Ishikawa (cell line): ENCODE measurements around the gene THSD4.

ENCODE experiments used
- CEBPB ChIP-seq: IDR thresholded peaks from 2 replicates; pipeline ENCODE4 v1.6.1; 2012
- CREB1 ChIP-seq: IDR thresholded peaks from 2 replicates; pipeline ENCODE4 v1.6.1; 2012; ENCODE audit warnings: low read depth
- EGR1 ChIP-seq: IDR thresholded peaks from 2 replicates; pipeline ENCODE4 v1.6.1; 2012
- EP300 ChIP-seq: IDR thresholded peaks from 2 replicates; pipeline ENCODE4 v1.6.1; 2012; ENCODE audit warnings: borderline replicate concordance
- FOXM1 ChIP-seq: IDR thresholded peaks from 2 replicates; pipeline ENCODE4 v1.6.1; 2012; ENCODE audit warnings: low read depth, borderline replicate concordance
- MAX ChIP-seq: IDR thresholded peaks from 2 replicates; pipeline ENCODE4 v1.6.1; 2012
- NFIC ChIP-seq: IDR thresholded peaks from 2 replicates; pipeline ENCODE4 v1.6.1; 2012
- RAD21 ChIP-seq: IDR thresholded peaks from 2 replicates; pipeline ENCODE4 v1.6.1; 2012; ENCODE audit warnings: low read depth
- REST ChIP-seq: IDR thresholded peaks from 2 replicates; pipeline ENCODE4 v1.6.1; 2012; ENCODE audit warnings: low read depth, mild to moderate bottlenecking
- TAF1 ChIP-seq: IDR thresholded peaks from 2 replicates; pipeline ENCODE4 v1.6.1; 2012; ENCODE audit warnings: low read depth, mild to moderate bottlenecking
- TCF12 ChIP-seq: IDR thresholded peaks from 2 replicates; pipeline ENCODE4 v1.6.1; 2012; ENCODE audit warnings: low read depth
- TEAD4 ChIP-seq: IDR thresholded peaks from 2 replicates; pipeline ENCODE4 v1.6.1; 2012
- YY1 ChIP-seq: IDR thresholded peaks from 2 replicates; pipeline ENCODE4 v1.6.1; 2012; ENCODE audit warnings: low read depth
- ZBTB7A ChIP-seq: IDR thresholded peaks from 2 replicates; pipeline ENCODE4 v1.6.1; 2012; ENCODE audit warnings: low read depth
- TF ChIP-seq, protein P1 (sequence below): IDR thresholded peaks from 2 replicates; pipeline ENCODE4 v1.6.1; 2012

The THSD4 gene

DNA sequence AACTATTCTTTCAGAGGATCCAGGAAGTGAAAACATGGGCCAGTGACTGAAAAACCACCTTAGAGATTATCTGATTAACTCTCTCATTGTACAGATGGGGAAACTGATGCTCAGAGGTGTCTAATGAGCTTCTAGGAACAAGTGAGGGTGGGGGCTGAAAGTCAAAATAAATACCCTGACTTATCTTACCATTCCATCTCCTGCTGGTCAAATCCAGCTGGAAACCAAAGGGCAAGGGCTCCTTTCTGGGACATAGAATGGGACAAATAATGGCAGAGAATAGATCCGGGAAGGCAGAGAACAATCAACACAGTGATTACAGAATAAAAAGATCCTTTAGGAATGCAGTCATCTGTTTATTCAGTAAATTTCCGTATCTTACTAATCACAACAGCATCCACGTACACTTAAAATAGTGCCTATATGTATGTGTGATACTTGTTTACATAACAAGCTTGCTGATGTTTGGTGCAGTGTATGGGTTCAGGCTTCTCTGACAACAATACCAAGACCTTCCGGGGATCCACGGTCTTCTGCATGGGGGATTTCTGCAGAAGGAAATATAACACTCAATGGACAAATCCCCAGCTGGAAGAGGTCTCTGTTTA, 173.2 kb downstream of the THSD4 start:
- TF ChIP-seq RAD21 (no peak), TAF1 (no peak), FOXM1 (no peak), EP300 (no peak), CEBPB (no peak), REST (no peak), MAX (no peak), YY1 (no peak), EGR1 (no peak), TEAD4 (no peak), ZBTB7A (no peak), NFIC (no peak), TCF12 (no peak), CREB1 (no peak)
- TF ChIP-seq, protein P1, sequence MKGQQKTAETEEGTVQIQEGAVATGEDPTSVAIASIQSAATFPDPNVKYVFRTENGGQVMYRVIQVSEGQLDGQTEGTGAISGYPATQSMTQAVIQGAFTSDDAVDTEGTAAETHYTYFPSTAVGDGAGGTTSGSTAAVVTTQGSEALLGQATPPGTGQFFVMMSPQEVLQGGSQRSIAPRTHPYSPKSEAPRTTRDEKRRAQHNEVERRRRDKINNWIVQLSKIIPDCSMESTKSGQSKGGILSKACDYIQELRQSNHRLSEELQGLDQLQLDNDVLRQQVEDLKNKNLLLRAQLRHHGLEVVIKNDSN: no peak

DNA sequence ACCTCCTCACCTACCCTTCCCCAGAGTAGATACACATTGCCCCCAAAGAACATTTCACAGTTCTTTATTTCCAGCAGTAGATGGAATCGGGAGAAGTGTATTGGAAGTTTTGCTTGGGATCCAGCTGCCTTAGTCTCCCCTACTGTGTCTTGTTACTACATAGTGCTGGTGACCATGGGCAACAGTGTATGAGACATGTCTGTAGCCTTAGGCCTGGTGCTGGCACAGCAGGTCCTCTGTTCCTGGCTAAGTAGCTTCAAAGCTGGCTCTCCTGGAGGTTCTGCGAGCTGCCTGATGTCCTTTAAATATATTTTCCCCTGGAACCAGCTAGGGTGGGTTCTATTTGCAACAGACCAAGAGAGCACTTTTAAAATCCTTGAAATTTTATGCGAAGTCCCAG, 174.7 kb downstream of the THSD4 start:
- TF ChIP-seq RAD21 (no peak), TEAD4 (no peak), EP300 (no peak), TCF12 (no peak), YY1 (no peak), REST (no peak), NFIC (no peak), CEBPB (no peak), FOXM1 (no peak), ZBTB7A (no peak), CREB1 (no peak), MAX (no peak), EGR1 (no peak), TAF1 (no peak)
- TF ChIP-seq, protein P1: no peak

DNA sequence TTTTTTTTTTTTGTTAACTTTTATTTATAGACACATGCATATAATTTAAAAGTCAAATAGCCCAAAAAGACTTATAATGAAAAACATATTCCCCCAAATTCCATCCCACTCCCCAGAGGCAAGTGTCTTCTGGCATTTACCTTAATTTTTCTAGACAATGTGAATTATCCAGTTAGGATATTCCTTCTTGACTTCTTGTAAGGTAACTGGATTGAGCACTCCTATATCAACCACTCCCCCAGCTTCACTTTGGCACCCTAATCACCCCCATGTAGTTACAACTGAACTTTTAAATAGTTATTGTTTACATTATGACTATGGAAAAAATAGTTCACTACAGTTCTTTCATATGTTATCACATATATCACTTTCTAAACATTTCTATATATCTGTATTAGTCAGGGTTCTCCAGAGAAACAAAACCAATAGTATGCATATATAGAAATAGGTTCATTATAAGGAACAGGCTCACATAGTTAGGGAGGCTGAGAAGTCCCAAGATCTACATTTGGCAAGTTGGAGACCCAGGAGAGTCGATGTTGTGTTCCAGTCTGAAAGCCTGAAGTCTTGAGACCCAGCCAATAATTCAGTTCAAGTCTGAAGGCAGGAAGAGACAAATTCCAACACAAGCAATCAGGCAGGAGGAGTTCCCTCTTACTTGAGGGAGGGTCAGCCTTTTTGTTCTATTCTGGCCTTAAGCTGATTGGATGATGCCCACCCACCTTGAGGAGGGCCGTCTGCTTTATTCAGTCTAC, 175.8 kb downstream of the THSD4 start:
- no peak for TF ChIP-seq REST
- TF ChIP-seq CEBPB: no peak
- TF ChIP-seq, protein P1: no peak
- no peak for TF ChIP-seq TEAD4
- TF ChIP-seq MAX: no peak
- TF ChIP-seq TCF12: no peak
- TF ChIP-seq CREB1: no peak

- TF ChIP-seq, protein P1: no peak
- TF ChIP-seq CEBPB: no peak
- no peak for TF ChIP-seq TAF1
- no peak for TF ChIP-seq TEAD4
- no peak for TF ChIP-seq TCF12
- TF ChIP-seq MAX: no peak
- no peak for TF ChIP-seq REST
- no peak for TF ChIP-seq NFIC
- TF ChIP-seq CREB1: no peak
- no peak for TF ChIP-seq RAD21
- TF ChIP-seq EGR1: no peak
- no peak for TF ChIP-seq ZBTB7A
- TF ChIP-seq FOXM1: no peak
- TF ChIP-seq EP300: no peak
- TF ChIP-seq YY1: no peak
Observed at GRCh38 chr15:71291723-71292122, 176.5 kb downstream of the THSD4 start.
